Measurements from ENCODE around the gene TMEM248.
"Not testable (repeated sequence)": the region's sequence is repeated elsewhere in the genome, so short reads cannot be mapped to it uniquely, and the experiment has no call there.

TMEM248 gene

GRCh38 chr7:66946545-66946944 lies 25.5 kb downstream of the TMEM248 start:
- H3K9me3 ChIP-seq, result no peaks in the 10 kb centered on the region
- H3K4me1 ChIP-seq, result no peaks in the 10 kb centered on the region
- H3K27me3 ChIP-seq (ENCODE audit: low read depth), result no peaks in the 10 kb centered on the region
- in situ Hi-C loops (cut with MboI; ENCODE audit: low sequenced_read_pairs), result no loop called here
- H3K4me3 ChIP-seq, result no peak overlapping the region
- peaks cover 57% of the 10 kb centered on the region for H3K36me3 ChIP-seq (replicated peaks)
- DNase-seq (ENCODE audit: low spot score in 2 of 2), result no peak

GRCh38 chr7:66948480-66949109 lies 27.6 kb downstream of the TMEM248 start:
- no peaks in the 10 kb centered on the region for H3K4me1 ChIP-seq
- H3K4me3 ChIP-seq, result no peak overlapping the region
- no peaks in the 10 kb centered on the region for H3K9me3 ChIP-seq
- H3K36me3 ChIP-seq (replicated peaks), result peaks cover 68% of the 10 kb centered on the region
- H3K27me3 ChIP-seq (ENCODE audit: low read depth), result no peaks in the 10 kb centered on the region
- DNase-seq (ENCODE audit: low spot score in 2 of 2), result no peak
- in situ Hi-C loops (cut with MboI; ENCODE audit: low sequenced_read_pairs), result no loop called here

- no peaks in the 10 kb centered on the region for H3K9me3 ChIP-seq
- no peak overlapping the region for H3K4me3 ChIP-seq
- in situ Hi-C loops (cut with MboI; ENCODE audit: low sequenced_read_pairs), result no loop called here
- H3K36me3 ChIP-seq (replicated peaks), result peaks cover 63% of the 10 kb centered on the region
- H3K4me1 ChIP-seq, result no peaks in the 10 kb centered on the region
- DNase-seq (ENCODE audit: low spot score in 2 of 2), result no peak
- no peaks in the 10 kb centered on the region for H3K27me3 ChIP-seq (ENCODE audit: low read depth)
Measured at GRCh38 chr7:66950311-66950710, 29.3 kb downstream of the TMEM248 start.

GRCh38 chr7:66950763-66951162 lies 29.7 kb downstream of the TMEM248 start:
- Histone ChIP-seq H3K27me3 (ENCODE audit: low read depth) (no peaks in the 10 kb centered on the region), H3K4me1 (no peaks in the 10 kb centered on the region), H3K9me3 (no peaks in the 10 kb centered on the region), H3K4me3 (no peak overlapping the region), H3K36me3 (replicated peaks) (peaks cover 64% of the 10 kb centered on the region)
- in situ Hi-C loops (cut with MboI; ENCODE audit: low sequenced_read_pairs), result no loop called here
- DNase-seq (ENCODE audit: low spot score in 2 of 2), result no peak

GRCh38 chr7:66952343-66953043 lies 31.5 kb downstream of the TMEM248 start:
- Histone ChIP-seq H3K9me3 (no peaks in the 10 kb centered on the region), H3K36me3 (replicated peaks) (peaks cover 78% of the 10 kb centered on the region), H3K4me3 (no peak overlapping the region), H3K4me1 (no peaks in the 10 kb centered on the region; the same call in 1 of the 2 replicates), H3K27me3 (ENCODE audit: low read depth) (no peaks in the 10 kb centered on the region)
- DNase-seq (ENCODE audit: low spot score in 2 of 2), result no peak
- in situ Hi-C loops (cut with MboI; ENCODE audit: low sequenced_read_pairs), result no loop called here

- Histone ChIP-seq H3K36me3 (replicated peaks) (peaks cover 79% of the 10 kb centered on the region), H3K4me1 (no peaks in the 10 kb centered on the region; the same call in 1 of the 2 replicates), H3K27me3 (ENCODE audit: low read depth) (no peaks in the 10 kb centered on the region), H3K9me3 (no peaks in the 10 kb centered on the region), H3K4me3 (no peak overlapping the region)
- no peak for DNase-seq (ENCODE audit: low spot score in 2 of 2)
- in situ Hi-C loops (cut with MboI; ENCODE audit: low sequenced_read_pairs), result no loop called here
Measured at GRCh38 chr7:66953044-66953427, 32.0 kb downstream of the TMEM248 start.

GRCh38 chr7:66957595-66958290 lies 36.7 kb downstream of the TMEM248 start:
- peaks cover 48% of the 10 kb centered on the region for H3K36me3 ChIP-seq (replicated peaks)
- no peaks in the 10 kb centered on the region; the same call in 1 of the 2 replicates for H3K4me1 ChIP-seq
- in situ Hi-C loops (cut with MboI; ENCODE audit: low sequenced_read_pairs), result no loop called here
- no peak for DNase-seq (ENCODE audit: low spot score in 2 of 2)
- H3K9me3 ChIP-seq, result no peaks in the 10 kb centered on the region
- no peak overlapping the region for H3K4me3 ChIP-seq
- H3K27me3 ChIP-seq (ENCODE audit: low read depth), result no peaks in the 10 kb centered on the region

GRCh38 chr7:66958538-66959350 lies 37.7 kb downstream of the TMEM248 start:
- Histone ChIP-seq H3K27me3 (ENCODE audit: low read depth) (no peaks in the 10 kb centered on the region), H3K9me3 (no peaks in the 10 kb centered on the region), H3K36me3 (replicated peaks) (peaks cover 42% of the 10 kb centered on the region), H3K4me3 (no peak overlapping the region), H3K4me1 (no peaks in the 10 kb centered on the region; the same call in 1 of the 2 replicates)
- no peak for DNase-seq (ENCODE audit: low spot score in 2 of 2)
- in situ Hi-C loops (cut with MboI; ENCODE audit: low sequenced_read_pairs), result no loop called here

- peaks cover 34% of the 10 kb centered on the region for H3K36me3 ChIP-seq (replicated peaks)
- H3K27me3 ChIP-seq (ENCODE audit: low read depth), result no peaks in the 10 kb centered on the region
- no peak for DNase-seq (ENCODE audit: low spot score in 2 of 2)
- no peaks in the 10 kb centered on the region for H3K9me3 ChIP-seq
- no peak overlapping the region for H3K4me3 ChIP-seq
- no peaks in the 10 kb centered on the region; the same call in 1 of the 2 replicates for H3K4me1 ChIP-seq
- in situ Hi-C loops (cut with MboI; ENCODE audit: low sequenced_read_pairs), result no loop called here
Measured at GRCh38 chr7:66960192-66960591, 39.2 kb downstream of the TMEM248 start.

GRCh38 chr7:66961096-66961495 lies 40.1 kb downstream of the TMEM248 start:
- DNase-seq (ENCODE audit: low spot score in 2 of 2), result no peak
- in situ Hi-C loops (cut with MboI; ENCODE audit: low sequenced_read_pairs), result no loop called here
- no peaks in the 10 kb centered on the region; the same call in 1 of the 2 replicates for H3K4me1 ChIP-seq
- H3K27me3 ChIP-seq (ENCODE audit: low read depth), result no peaks in the 10 kb centered on the region
- H3K9me3 ChIP-seq, result no peaks in the 10 kb centered on the region
- peaks cover 25% of the 10 kb centered on the region for H3K36me3 ChIP-seq (replicated peaks)
- no peak overlapping the region for H3K4me3 ChIP-seq

GRCh38 chr7:66964411-66964810 lies 43.4 kb downstream of the TMEM248 start:
- Histone ChIP-seq H3K4me1 (no peaks in the 10 kb centered on the region), H3K36me3 (replicated peaks) (no peaks in the 10 kb centered on the region; the same call in 1 of the 2 replicates), H3K27me3 (ENCODE audit: low read depth) (no peaks in the 10 kb centered on the region), H3K4me3 (no peak overlapping the region), H3K9me3 (no peaks in the 10 kb centered on the region)
- DNase-seq (ENCODE audit: low spot score in 2 of 2), result no peak
- in situ Hi-C loops (cut with MboI; ENCODE audit: low sequenced_read_pairs), result no loop called here

GRCh38 chr7:66967029-66967428 lies 46.0 kb downstream of the TMEM248 start:
- H3K4me1 ChIP-seq, result no peaks in the 10 kb centered on the region
- H3K36me3 ChIP-seq (replicated peaks), result no peaks in the 10 kb centered on the region; the same call in 1 of the 2 replicates
- no peak overlapping the region for H3K4me3 ChIP-seq
- DNase-seq (ENCODE audit: low spot score in 2 of 2), result no peak
- in situ Hi-C loops (cut with MboI; ENCODE audit: low sequenced_read_pairs), result no loop called here
- H3K27me3 ChIP-seq (ENCODE audit: low read depth), result no peaks in the 10 kb centered on the region
- H3K9me3 ChIP-seq, result no peaks in the 10 kb centered on the region

- in situ Hi-C loops (cut with MboI; ENCODE audit: low sequenced_read_pairs); DNase-seq (ENCODE audit: low spot score in 2 of 2); H3K4me3 ChIP-seq; H3K4me1 ChIP-seq; H3K9me3 ChIP-seq; H3K36me3 ChIP-seq (replicated peaks); H3K27me3 ChIP-seq (ENCODE audit: low read depth): not testable (repeated sequence)
Measured at GRCh38 chr7:66969001-66969400, 48.0 kb downstream of the TMEM248 start.
